ENCODE data around the gene EHD4.

Gene EHD4

GRCh38 chr15:41895957-41896356 is 76.4 kb downstream of the EHD4 start:
- no peak for DNase-seq (ENCODE audit: low spot score)

GRCh38 chr15:41895491-41895890 is 76.9 kb downstream of the EHD4 start:
- no peak for DNase-seq (ENCODE audit: low spot score)

GRCh38 chr15:41894791-41895463 is 77.4 kb downstream of the EHD4 start:
- peak; percentile 73 for DNase-seq (ENCODE audit: low spot score)

GRCh38 chr15:41894251-41894790 is 78.0 kb downstream of the EHD4 start:
- no peak for DNase-seq (ENCODE audit: low spot score)

GRCh38 chr15:41893422-41894250 is 78.7 kb downstream of the EHD4 start, which contains the start of gene SPTBN5:
SPTBN5 (minus strand) TSS chr15:41894053; CDS start chr15:41893497, 556 bp downstream.
- no peak for DNase-seq (ENCODE audit: low spot score)

GRCh38 chr15:41892621-41893421 is 79.5 kb downstream of the EHD4 start:
- no peak for DNase-seq (ENCODE audit: low spot score)

- DNase-seq (ENCODE audit: low spot score) = no peak
Measured at GRCh38 chr15:41891946-41892345, 80.4 kb downstream of the EHD4 start.

GRCh38 chr15:41891226-41891625 is 81.1 kb downstream of the EHD4 start:
- no peak for DNase-seq (ENCODE audit: low spot score)

GRCh38 chr15:41890050-41890690 is 82.2 kb downstream of the EHD4 start:
- DNase-seq (ENCODE audit: low spot score) = no peak

- no peak for DNase-seq (ENCODE audit: low spot score)
Measured at GRCh38 chr15:41888662-41889253, 83.6 kb downstream of the EHD4 start.

GRCh38 chr15:41887893-41888292 is 84.5 kb downstream of the EHD4 start:
- DNase-seq (ENCODE audit: low spot score) = no peak

GRCh38 chr15:41887161-41887560 is 85.2 kb downstream of the EHD4 start:
- no peak for DNase-seq (ENCODE audit: low spot score)

GRCh38 chr15:41886741-41887140 is 85.6 kb downstream of the EHD4 start:
- DNase-seq (ENCODE audit: low spot score) = no peak

GRCh38 chr15:41885841-41886240 is 86.5 kb downstream of the EHD4 start:
- DNase-seq (ENCODE audit: low spot score) = no peak

GRCh38 chr15:41885321-41885720 is 87.0 kb downstream of the EHD4 start:
- DNase-seq (ENCODE audit: low spot score) = no peak

- DNase-seq (ENCODE audit: low spot score) = no peak
Measured at GRCh38 chr15:41884458-41884857, 87.9 kb downstream of the EHD4 start.

GRCh38 chr15:41883484-41883825 is 88.9 kb downstream of the EHD4 start:
- DNase-seq (ENCODE audit: low spot score) = no peak

- DNase-seq (ENCODE audit: low spot score) = peak; percentile 55
Measured at GRCh38 chr15:41882689-41883483, 89.5 kb downstream of the EHD4 start.

GRCh38 chr15:41881920-41882688 is 90.3 kb downstream of the EHD4 start:
- DNase-seq (ENCODE audit: low spot score) = no peak

GRCh38 chr15:41881550-41881919 is 90.8 kb downstream of the EHD4 start:
- no peak for DNase-seq (ENCODE audit: low spot score)
